Suppressor macrophage treated with lipopolysaccharide for 1 hour (primary cell): ENCODE measurements around the gene CYP1A2.
A peak's percentile ranks its signal among the peaks of the same experiment; 100 is the strongest.
"Not testable (repeated sequence)": the region's sequence is repeated elsewhere in the genome, so short reads cannot be mapped to it uniquely, and the experiment has no call there.

Experiments used
- DNase-seq, 3 donors: peaks; one replicate each; pipeline ENCODE4 v3.0.0-alpha.2; 2020 to 2022

Gene CYP1A2, protein sequence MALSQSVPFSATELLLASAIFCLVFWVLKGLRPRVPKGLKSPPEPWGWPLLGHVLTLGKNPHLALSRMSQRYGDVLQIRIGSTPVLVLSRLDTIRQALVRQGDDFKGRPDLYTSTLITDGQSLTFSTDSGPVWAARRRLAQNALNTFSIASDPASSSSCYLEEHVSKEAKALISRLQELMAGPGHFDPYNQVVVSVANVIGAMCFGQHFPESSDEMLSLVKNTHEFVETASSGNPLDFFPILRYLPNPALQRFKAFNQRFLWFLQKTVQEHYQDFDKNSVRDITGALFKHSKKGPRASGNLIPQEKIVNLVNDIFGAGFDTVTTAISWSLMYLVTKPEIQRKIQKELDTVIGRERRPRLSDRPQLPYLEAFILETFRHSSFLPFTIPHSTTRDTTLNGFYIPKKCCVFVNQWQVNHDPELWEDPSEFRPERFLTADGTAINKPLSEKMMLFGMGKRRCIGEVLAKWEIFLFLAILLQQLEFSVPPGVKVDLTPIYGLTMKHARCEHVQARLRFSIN

DNA sequence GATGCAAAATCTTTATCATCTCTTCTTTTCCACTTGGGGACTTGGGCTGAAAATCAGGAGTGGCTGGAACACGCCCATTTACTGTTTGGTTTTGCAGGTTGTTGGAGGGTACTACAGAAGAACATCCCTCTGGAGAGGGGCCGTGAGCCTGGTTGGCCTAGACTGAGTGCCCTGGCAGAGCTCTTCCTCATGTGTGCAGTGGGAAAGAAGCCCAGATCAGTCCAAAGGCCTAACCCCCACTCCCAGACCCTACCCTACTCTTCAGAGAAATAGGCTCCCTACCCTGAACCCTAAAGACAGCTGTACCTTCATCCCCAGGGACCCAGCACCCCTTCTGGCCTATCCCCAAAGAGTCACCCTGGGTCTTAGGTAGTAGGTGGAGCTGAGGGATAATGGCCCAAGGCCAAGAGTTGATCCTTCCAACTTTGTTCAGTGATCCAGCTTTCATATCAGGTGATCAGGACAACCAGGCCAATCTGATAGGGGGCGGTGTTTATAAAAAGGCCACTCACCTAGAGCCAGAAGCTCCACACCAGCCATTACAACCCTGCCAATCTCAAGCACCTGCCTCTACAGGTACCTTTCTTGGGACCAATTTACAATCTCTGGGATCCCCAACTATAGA, at the start of gene CYP1A2:
Gene CYP1A2 (plus strand): TSS at position 524 of the 625 bp plus-strand sequence. CDS start 894 bp downstream, outside the sequence.
- DNase-seq: no peak

DNA sequence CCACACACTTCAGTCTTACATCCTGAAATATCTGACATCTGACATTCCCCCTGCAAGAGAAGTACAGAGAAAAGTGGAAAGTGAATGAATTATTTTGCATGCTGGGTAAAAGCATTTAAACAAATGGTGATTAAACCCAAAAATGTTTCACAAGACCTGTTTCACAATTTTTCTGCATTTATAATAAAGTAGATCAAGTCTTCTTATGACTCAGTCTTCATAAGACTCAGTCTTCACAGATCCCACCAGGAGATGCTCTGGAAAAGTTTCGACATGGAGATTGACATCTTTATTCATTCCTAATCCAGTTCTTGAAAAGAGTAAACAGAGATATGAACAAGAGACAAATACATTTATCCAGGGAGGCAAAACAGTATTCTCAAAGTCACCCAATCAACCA, 39.6 kb upstream of the CYP1A2 start:
- peak in 2 of 3 donors; percentile 60 to 62 for DNase-seq

DNA sequence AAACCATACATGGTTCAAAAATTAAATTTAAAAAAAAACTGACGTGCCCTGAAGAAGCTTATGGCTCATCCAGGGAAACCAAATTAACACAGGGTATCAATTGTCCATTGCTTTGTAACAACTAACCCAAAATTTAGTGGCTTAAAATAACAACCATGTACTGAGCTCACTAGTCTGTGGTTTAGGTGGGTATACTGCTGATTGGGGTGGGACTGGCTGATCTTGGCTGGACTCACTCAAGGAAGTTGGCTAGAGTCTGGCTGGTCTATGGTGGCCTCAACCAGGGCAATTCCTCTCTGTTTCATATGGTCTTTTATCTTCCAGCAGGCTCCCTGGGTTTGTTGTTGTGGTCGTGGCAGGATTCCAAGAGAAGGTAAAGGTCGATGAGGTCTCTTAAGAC, 38.8 kb upstream of the CYP1A2 start:
- DNase-seq: no peak

DNA sequence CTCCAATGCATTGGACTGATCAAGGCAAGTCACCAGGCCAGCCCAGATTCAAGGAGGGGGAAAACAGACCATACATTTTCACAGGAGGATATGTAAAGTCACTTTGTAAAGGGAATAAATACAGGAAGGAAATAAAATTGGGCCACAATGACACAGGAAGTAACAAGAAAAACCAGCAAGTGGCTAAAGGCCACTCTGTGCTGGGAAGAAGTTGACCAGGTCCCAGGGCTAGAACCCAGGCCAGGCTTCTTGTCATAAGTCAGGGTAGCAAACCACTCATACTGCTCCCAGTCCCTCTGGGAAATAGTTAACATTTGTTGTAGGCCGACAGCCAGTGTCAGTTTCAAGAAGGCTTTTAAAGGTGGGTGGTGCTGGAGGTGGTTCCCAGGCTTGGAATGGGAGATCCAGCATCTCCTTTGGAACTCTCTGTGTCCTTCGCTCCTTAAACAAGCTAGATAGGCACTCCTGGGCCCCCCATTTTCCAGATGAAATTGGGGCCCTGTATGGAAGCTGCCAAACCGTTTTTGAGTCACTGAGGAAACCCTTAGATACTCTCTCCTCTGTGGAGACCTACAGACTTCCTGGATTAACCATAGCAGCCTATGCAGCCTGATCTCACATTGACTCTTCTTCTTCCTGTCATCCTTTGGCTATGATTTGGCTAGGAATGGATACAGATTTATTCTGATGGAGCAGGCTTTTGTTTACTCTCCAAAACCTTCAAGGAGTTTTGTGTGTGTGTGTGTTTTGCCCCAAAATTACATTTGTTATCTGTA, 38.1 kb upstream of the CYP1A2 start:
- DNase-seq: peak in 1 of 3 donors; percentile 11

DNA sequence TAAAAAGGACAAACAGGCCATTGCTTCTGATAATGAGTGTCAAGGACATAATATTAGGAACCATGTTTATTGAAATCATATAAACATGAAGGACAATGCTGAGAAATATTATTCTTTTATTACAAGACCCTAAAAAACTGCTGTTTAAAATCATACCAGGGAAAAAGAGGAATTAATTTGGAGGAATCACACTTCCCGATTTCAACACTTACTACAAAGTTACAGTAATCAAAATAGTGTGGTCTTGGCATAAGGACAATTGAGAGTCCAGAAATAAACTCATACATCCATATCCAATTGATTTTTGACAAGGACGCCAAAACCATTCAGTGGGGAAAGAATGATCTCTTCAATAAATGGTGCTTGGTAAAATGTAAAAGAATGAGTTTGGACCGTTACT, 36.3 kb upstream of the CYP1A2 start:
- DNase-seq: peak in 2 of 3 donors; percentile 54 to 69

DNA sequence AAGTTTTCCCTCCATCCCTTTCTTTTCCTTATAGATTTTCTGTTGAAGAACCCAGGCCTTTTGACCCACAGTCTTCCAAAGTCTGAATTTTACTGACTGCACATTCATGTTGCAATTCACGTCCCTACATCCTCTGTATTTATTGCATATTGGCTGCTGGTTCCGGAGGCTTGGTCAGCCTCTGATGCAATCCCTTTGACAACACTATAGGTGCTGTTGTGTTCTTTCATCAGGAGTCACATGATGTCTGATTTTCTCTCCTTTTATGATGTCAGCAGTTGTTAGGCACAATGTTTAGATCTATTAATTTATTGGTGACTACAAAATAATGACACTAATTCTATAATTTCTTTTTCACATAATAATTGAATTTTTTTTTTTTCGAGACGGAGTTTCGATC, 32.0 kb upstream of the CYP1A2 start:
- peak; percentile 23 to 44 (median 36) for DNase-seq

DNA sequence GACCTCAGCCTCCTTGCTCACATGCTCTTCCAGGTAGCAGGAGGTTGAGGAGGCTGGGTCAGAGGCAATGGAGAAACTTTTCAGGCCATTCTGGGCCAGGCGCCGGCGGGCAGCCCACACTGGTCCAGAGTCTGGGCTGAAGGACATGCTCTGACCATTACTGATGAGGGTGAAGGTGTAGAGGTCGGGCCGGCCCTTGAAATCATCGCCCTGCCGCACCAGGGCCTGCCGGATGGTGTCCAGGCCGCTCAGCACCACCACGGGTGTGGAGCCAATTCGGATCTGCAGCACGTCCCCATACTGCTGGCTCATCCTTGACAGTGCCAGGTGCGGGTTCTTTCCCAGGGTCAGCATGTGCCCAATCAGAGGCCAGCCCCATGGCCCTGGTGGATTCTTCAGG, 26.1 kb upstream of the CYP1A2 start:
- DNase-seq: no peak

DNA sequence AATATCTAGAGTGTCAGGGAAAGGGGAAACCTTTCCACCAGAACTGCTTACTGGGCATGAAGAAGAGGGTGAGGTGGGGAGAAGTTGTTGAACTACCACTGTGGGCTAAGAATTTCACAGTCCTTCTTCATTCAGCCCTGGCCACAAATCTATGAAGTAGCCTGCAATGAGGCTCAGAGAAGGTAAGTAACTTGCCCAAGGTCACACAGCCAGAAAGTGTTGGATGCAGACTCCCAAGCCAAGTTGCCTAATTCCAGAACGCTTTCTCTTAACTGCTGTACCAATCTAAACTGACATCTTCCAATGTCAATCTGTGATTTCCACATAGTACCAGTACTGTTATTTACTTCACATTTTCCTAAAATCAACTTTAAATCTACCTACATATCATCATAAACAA, 25.5 kb upstream of the CYP1A2 start:
- DNase-seq: no peak

DNA sequence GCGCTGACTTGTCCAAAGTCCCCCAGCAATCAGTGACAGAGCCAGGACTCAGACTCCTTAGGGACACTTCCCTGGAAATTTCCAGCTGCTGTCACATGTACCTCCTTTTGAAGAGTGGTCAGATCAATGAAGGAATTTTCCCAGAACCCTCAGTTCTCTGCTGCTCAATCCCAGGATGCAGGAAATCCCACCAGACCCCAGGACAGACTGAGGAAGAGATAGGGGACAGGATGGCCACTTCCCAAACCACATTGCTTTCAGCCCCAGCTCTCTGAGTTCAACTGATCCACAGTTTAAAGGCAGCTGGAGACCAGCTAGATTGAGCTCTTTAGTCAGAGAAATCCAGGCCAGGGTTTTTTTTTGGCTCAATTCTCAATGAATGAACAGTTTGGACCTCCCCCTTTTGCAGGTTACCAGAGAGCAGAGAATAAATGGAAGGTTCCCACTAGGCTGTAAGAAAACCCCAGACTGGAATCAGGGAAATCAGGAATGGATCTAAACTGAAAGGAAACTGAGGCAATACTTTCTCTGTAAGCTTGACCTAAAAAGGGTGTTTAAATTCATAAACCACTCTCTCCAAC, 24.8 kb upstream of the CYP1A2 start:
- peak; percentile 30 to 47 (median 40) for DNase-seq

DNA sequence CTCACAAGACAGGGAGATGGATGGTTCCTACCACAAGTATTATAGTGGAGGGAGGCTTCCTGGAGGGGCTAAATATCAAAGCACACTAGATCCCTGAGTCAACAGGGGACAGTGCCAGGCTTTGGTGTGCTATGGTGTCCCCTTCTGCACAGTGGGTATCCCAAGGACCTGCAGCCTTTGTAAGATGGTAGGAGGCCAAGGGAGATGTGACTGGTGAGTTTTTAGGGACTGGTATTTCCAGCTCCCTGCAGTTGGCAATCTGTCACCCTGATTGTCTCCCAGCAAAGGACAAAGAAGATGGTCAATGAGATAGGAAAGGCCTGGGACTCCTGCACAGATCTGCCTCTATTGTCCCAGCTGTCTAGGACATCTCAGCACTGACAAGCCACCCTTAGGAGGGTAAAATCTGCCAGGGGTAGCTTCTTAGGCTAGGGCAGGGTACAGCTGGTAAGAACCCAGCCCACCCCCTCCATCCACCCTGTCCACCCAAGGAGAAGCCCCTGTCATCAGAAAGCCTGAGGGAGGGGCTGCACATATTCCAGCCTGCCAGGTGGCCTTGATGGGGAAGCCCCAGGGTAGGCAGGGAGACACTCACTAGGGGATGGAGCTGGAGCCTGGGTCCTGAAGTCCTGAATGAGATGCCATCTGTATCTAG, 23.9 kb upstream of the CYP1A2 start:
- no peak for DNase-seq

DNA sequence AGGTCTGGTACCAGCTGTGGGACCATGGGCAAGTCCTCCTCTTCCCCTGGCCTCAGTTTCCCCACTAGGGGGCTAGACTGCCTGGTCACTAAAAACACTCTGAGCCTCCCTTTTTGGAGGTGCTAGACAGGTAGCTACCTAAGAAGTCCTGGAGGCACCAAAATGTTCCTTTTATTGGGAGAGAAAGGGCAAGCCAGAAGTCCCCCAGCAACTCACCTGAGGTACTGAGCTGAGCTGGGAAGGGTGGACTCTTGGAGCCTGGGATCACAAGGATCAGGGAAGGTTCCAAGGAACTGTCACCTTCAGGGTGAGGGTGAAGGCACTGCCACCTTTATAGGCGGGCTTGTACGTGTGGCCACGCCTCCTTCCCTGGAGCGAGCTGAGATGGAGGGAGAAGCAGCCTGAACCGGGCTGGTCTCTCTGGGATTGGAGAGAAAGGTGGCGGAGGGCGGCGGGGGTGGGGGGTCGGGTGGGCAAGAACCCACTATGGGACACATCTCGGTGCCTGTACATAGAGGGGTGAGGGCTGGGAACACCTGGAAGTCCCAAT, 23.3 kb upstream of the CYP1A2 start, which contains the start of gene CYP1A1:
Gene CYP1A1 (minus strand): TSS at position 304 of the 550 bp plus-strand sequence. CDS start 2,431 bp downstream, outside the sequence.
- no peak for DNase-seq

DNA sequence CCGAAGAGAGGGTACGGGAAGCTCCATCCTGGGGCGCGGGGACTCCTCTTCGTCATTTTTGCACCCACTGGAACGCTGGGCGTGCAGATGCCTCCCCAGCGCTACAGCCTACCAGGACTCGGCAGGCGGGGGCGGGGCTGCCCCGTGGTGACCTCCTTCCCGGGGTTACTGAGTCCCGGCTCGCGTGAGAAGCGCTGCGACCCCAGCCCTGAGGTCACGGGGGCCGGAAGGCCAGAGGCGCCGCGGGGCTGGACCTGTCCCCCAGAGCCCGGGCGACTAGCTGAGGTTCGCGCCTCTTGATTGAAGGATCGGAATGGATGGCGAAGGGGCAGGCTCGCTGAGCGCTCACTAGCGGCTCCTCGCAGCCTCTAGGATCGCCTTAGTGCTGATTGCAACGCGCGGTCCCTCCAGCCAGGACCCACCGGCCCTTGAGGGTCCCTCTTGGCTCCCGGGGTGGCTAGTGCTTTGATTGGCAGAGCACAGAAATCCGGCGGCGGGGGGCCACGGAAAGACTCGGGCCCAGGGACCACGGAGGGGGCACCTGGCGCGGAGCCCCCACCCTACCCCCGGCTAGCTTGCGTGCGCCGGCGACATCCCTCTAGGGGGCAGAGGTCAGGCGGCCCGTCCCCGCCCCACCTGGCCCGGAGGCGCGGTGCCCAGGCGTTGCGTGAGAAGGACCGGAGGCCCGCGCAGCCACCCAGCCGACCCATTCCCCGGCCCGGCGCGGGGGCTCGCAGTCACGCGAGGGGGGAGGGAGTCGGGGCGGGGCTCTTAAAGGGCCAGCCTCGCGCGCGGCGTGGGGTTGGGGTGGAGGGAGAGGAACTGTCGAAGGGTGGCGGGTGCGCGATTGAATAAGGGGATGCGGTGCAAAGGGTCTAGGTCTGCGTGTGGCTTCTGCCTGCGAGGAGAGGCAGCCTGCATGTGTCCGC, 22.5 kb upstream of the CYP1A2 start:
- DNase-seq: peak; percentile 45 to 70 (median 51)

DNA sequence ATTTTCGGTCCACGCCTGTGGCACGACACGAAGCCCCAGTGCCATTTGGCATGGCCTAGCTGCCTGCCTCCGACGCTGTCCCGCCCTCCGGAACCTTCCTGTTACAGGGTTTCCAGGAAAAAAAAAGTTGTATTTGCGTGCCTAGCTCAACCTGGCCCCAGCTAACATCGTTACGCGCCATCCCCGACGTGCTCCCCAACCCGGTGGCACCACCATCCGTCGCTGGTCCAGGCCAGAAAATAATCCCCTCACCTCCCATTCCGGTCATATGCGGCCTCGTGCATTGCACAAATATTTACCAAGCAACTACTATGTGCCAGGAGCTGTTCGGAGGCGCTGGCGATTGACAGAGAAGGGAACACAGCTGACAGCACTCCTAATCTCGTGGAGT, 21.9 kb upstream of the CYP1A2 start:
- DNase-seq: no peak

DNA sequence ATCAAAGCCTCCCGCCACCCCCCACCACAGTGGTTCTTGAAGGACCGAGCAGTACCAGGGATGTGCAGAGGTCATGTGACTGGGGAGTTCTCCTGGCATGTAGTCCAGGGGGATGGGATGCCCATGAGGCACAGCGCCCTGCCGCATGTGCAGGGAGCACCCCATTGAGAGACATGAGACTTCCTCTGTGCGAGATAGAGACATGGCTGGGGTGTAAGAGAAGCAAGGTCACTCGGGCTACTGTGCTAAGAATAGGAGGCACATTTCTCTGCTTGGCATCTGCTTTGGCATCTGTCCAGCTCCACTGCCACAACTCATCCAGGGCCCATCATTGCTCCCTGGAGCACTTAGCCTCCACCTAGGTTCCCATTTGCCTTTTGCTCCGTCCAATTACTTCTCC, 20.9 kb upstream of the CYP1A2 start:
- DNase-seq: no peak

DNA sequence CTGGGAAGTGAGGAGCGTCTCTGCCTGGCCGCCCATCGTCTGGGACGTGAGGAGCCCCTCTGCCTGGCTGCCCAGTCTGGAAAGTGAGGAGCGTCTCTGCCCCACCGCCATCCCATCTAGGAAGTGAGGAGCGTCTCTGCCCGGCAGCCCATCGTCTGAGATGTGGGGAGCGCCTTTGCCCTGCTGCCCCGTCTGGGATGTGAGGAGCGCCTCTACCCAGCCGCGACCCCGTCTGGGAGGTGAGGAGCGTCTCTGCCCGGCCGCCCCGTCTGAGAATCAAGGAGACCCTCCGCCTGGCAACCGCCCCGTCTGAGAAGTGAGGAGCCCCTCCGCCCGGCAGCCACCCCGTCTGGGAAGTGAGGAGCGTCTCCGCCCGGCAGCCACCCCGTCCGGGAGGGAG, 19.9 kb upstream of the CYP1A2 start:
- DNase-seq: not testable (repeated sequence)

DNA sequence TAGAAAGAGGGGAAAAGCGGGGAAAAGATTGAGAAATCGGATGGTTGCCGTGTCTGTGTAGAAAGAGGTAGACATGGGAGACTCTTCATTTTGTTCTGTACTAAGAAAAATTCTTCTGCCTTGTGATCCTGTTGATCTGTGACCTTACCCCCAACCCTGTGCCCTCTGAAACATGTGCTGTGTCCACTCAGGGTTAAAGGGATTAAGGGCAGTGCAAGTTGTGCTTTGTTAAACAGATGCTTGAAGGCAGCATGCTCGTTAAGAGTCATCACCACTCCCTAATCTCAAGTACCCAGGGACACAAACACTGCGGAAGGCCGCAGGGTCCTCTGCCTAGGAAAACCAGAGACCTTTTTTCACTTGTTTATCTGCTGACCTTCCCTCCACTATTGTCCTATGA, 19.3 kb upstream of the CYP1A2 start:
- not testable (repeated sequence) for DNase-seq

DNA sequence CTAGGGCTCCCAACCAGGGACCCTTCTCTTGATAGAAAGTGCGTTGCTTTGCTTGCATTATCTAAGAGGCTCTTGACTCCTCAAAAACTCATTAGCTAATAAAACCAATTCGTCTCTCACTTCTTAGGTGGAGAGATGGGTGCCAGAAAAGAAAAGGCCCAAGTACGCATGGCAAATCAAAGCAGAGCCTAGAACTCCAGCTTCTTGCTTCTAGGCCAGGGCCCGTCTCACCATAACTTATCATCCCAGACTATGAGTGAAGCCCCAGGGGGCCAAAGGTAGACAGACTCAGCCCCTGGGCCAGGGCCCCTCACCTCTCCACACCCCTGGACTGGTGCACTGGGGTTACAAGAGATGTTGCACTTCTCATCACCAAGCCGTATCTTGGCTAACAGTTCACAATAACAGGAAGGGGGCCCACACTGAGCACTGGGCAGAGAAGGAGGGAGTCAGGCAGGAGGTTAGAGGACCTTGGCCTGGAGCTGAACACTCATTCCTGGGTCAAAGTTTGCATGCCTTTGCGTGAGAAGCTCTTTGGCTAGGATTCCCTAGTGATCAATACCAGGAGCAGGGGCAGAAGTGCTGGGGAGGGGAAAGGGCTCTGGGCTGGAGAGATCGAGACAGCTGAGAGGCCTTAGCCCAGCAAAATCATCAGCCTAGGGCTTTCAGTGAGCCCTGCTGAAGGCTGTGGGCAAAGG, 17.9 kb upstream of the CYP1A2 start:
- no peak for DNase-seq

DNA sequence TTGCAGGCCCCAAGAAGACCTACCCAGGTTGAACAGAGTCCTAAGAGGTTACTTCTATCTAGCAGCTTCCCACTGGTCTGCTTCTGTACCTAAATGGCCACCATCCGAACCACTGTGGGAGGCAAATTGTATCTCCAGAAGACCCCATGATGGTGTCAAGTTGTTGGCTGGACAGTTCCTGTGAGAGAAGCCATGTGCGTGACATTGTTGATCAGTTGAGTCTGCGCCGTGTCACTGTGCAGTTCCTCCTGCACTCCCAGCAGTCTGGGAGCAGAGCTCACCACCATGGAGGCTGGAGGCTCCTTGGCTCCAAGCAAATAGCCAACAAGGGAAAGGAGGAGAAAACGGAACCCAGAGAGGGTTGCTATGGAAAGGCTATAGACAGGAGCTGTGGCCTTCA, 15.8 kb upstream of the CYP1A2 start:
- DNase-seq: no peak

DNA sequence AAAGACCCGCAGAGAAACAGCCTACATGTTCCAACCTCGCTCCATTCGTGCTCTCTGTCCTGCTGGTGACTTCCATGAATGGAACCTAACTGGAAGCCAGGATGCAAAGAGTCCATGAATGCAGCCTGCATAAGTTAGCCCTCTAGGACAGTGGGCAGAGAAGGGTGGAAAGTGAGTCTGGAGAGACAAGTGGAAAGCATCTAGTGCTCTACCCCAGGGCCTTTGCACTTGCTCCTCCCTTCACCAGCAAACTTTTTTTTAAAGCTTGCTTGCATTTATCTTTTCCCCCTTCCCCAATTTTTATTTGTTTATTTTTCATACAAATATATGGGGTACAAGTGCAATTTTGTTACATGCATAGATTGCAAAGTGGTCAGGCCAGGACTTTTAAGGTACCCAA, 15.4 kb upstream of the CYP1A2 start:
- no peak for DNase-seq

DNA sequence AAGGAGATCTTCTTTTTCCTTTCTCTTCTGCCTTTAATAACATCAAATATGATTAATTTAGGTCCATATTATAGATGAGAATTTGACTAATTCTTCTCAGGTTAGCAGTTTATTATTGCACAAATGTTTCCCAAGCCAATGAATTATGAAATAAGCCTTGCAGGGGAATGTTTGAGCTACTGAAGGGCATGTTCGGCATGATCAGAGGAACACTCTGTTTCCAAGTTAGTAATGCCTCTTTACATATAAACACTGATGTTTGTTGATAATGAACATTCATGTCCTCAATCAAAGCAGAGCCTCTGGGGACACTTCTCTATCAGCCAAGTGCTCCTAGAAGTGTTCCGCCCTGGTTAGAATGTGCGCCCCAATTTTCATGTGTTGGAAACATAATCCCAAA, 13.3 kb upstream of the CYP1A2 start:
- no peak for DNase-seq
